Colon (tissue), 2 donors: ENCODE data around the gene RALGPS1.

Source experiments
- FAIRE-seq: peaks from 2 replicates; lab custom pipeline; 2012; peaks lifted over from hg19 to GRCh38; lab: Jason Lieb, UNC
- donor health status: control.
- donor health status: control.

Gene RALGPS1, protein sequence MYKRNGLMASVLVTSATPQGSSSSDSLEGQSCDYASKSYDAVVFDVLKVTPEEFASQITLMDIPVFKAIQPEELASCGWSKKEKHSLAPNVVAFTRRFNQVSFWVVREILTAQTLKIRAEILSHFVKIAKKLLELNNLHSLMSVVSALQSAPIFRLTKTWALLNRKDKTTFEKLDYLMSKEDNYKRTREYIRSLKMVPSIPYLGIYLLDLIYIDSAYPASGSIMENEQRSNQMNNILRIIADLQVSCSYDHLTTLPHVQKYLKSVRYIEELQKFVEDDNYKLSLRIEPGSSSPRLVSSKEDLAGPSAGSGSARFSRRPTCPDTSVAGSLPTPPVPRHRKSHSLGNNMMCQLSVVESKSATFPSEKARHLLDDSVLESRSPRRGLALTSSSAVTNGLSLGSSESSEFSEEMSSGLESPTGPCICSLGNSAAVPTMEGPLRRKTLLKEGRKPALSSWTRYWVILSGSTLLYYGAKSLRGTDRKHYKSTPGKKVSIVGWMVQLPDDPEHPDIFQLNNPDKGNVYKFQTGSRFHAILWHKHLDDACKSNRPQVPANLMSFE

DNA sequence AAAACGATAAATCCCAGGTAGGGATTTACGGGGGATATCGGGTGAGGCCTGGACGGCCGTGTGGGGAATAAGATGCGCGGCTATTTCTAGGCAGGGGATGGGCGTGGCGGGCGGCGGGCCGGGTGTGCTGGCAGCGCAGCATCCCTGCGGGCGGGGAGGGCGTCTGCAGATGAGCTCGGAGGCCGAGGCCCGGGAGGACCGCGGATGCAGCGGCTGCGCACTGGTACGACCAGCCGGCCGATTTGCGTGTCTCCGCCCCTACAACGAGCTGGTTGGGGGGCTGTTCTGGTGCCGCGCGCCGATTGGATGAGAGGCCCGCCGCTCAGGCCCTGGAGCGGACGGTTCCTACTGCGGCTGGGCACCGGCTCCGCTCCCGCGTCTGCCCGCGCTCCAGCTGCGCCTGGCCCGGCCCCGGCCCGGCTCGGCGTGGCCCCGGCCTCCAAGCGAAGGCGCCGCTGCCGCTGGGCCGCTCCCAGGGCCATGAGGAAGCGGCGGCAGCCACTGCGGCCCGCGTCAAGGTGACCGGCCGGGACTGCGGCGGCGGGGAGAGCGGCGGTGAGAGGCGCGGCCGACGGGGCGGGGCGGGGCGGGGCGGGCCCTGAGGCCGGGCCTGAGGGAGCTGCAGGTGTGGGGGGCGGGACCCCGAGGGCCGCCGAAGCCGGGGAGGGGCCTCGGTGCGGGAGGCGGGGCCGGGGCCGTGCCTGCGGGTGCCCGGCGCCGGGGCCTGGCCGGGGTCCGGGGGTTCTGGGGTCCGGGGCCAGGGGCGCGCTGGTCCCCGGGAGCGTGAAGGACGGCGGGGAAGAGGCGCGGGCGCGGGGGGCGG, at the start of gene RALGPS1:
Gene RALGPS1 (plus strand): TSS at position 325 of the 823 bp plus-strand sequence. CDS start 47,508 bp downstream, outside the sequence.
- no peak for FAIRE-seq

DNA sequence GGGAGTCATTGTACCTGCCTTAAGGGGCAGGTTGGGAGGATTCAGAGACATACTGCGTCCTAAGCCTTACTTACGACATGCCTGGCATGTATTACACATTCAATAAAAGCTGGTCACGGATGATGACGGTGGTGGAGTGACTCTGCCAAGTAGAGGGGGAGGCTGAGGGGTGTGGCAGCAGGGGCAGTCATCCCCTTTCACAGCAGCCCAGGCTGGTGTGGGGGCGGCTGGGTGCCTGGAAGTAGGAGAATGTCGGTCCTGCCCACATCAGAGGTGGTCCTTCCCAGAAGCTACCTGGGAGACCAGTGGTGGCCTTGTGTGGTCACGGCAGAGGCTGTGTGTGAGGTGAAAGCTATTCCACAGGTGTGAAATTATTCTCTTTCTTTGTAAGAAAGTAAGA, 45.2 kb upstream of the RALGPS1 start:
- FAIRE-seq, result no peak

DNA sequence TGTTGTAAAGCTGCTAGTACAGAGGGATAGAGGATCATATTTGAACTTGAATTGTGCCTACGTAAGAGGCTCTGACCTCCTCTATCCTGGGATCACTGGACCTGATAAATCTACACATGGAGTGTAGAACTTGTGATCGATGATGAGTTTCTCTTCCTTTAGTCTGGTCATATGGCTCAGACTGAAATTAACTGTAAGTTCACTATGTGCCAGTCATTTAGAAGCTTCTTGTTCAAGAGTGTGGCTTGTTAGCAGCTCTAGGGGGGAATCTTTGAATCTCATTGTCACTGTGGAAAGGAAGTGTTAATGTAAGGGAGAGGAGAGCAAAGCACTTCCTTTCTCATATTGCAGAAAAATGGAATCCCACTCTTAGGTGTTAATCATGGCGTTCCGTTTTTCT, 42.1 kb upstream of the RALGPS1 start:
- no peak for FAIRE-seq

DNA sequence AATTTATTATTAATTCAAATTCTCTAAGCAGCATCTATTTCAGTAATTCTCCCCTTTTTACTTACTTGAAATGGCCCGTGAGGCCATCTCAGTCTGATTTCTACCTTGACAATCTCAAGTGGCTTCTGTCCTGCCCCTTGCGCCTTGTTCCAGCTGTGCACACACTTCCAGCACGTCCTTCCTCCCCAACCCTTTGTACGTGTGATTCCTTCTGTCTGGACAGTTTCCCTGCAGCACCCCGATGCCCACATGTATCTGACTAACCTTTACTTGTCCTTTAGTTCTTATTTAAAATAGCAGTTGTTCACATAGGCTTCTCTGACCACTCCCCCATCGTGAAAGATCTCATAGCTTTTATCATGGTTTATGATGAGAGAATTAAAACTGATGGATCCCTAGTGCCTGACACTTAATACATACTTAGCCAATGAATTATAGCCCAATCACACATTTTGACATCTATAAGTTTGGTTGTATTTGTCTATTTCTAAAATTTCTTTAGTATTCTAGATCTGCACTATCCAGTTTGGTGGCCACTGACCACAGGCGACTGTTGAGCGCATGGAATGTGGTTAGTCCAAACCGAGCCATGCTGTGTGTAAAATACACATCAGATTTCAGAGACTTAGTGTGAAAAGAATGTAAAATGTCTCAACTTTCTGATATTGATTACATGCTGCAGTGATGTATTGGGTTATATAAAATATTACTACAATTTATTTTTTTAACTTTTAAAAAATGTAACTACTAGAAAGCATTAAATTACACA, 39.9 kb upstream of the RALGPS1 start:
- no peak for FAIRE-seq

DNA sequence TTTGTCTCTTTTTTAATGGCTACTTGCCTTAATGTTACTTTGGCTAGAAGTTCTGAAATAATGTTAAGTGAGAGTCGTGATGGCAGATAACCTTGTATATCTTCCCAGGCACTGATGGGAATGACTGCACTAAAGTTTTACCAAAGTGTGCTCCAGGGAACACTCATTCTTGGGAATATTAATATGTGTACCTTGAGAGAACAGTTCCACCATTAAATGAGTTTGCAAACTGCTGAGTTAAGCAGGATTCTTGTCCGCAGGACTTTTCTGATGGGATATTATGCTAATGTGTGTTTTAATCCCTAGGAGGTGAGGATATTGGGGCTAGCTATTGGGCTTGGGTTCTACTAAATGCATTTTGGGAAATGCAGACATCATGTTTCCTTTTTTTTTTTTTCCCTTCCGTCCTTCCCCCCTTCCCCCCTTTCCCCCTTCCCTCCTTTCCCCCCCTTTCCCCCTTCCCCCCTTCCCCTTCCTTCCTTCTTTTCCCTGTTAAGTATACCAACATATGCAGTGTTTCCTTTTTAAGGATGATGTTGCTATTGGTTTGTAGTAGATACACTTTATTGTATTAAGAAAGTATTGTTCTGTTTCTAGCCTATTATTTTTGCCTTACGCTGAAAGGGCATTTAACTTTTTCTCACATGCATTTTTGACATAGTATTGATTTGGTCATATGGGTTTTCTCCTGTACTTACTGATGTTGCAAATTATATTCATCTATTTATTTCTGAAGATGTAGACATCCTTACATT, 38.6 kb upstream of the RALGPS1 start:
- FAIRE-seq, result no peak

DNA sequence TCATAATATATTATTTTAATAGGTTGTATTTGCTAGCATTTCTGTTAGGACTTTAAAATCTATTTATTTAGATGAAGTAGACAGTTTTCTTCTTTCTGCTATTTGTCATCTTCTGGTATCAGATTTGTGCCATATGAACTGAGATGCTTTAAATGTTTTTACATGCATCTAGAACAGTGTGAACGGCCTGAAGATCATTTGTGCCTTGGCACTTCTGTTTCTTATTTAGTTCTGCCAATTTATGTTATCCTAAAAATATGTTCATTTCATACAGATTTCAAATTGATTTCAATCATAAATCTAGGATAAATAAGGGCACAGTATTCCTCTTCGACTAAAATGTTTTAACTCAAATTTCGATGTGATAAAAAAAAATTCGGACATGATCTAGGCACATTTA, 38.1 kb upstream of the RALGPS1 start:
- no peak for FAIRE-seq

DNA sequence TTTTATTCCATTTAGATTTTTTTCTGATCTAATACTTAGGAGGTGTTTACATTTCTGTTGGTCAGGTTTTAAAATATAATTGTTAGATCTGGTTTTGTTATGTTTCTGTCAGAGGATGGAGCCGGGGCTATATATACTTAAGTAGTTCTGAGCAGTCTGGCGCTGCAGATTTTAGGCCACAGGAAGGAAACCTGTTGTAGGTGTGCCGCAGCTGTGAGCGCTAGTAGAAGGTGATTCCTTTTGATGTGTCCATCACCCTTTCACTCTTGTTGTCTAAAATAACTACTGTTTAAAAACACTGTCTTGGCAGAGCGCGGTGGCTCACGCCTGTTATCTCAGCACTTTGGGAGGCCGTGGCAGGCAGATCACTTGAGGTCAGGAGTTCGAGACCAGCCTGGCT, 37.2 kb upstream of the RALGPS1 start:
- no peak for FAIRE-seq

DNA sequence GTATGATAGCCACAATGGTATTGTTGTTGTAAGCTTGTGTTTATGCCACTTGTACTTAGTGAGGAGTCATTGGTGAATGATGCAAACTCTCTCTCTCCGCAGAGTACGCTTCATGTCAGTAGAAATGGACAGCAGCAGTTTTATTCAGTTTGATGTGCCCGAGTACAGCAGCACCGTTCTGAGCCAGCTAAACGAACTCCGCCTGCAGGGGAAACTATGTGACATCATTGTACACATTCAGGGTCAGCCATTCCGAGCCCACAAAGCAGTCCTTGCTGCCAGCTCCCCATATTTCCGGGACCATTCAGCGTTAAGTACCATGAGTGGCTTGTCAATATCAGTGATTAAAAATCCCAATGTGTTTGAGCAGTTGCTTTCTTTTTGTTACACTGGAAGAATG, 35.3 kb upstream of the RALGPS1 start:
- no peak for FAIRE-seq

DNA sequence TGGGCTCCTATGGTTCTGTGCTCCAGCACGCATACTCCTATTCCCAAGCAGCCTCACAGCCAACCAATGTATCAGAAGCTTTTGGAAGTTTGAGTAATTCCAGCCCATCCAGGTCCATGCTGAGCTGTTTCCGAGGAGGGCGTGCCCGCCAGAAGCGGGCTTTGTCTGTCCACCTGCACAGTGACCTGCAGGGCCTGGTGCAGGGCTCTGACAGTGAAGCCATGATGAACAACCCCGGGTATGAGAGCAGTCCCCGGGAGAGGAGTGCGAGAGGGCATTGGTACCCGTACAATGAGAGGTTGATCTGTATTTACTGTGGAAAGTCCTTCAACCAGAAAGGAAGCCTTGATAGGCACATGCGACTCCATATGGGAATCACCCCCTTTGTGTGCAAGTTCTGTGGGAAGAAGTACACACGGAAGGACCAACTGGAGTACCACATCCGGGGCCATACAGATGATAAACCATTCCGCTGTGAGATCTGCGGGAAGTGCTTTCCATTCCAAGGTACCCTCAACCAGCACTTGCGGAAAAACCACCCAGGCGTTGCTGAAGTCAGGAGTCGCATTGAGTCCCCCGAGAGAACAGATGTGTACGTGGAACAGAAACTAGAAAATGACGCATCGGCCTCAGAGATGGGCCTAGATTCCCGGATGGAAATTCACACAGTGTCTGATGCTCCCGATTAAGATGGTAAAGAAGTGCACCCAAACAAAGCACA, 34.2 kb upstream of the RALGPS1 start:
- no peak for FAIRE-seq

DNA sequence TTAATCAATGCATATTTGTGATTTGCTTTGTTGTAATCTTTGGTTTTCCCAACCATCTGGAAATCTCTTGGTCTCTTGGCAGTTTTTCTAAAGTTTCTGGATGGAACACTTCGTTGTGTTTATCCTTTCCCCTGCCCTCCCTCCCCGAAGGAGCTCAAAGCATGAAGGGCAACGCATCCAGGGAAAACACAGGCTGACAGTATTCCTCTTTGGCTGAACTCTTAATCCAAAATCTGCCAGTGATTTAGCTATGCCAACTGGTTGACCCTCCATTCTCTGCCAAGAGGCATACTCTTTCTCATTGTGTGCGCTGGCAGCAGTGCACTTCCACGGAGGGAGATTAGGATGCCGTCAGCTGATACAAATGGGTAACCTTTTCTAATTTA, 33.6 kb upstream of the RALGPS1 start:
- no peak for FAIRE-seq

DNA sequence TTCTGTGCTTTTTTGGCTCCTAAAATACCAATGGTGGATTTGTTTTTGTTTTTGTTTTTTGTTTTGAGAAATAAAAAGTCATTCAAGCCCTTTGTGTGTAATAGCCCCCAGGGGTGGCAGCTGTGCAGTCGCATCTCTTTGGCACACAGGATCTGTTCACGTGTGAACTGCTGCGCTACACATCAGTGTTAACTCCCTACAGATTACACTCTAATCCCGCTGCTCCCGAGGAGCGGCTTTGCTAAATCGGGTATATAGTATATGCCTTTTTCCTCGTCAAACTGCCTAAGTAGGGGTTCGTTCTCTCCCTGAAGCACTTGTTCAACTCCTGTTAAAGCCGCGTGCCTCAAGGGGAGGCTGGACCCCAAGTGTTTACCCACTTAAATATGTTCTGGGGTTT, 31.8 kb upstream of the RALGPS1 start:
- no peak for FAIRE-seq

DNA sequence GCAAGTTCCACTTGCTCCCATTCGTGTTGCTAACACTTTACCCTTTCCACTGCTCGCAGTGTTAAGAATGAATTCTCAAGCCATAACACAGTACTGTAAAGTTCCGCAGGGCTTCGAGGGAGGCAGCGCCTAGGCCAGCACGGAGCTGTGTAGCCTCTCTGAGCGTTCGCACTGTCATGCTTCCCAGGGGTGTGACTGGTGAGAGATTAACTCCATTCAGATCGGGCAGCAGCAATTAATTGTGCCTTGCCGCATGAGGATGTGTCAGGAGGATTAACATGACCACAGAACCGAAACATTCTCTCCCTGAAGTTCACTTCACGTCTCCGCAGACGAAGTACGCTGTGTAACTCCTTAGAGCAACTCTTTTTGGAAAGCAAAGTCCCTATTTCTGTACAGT, 30.9 kb upstream of the RALGPS1 start:
- FAIRE-seq, result no peak

DNA sequence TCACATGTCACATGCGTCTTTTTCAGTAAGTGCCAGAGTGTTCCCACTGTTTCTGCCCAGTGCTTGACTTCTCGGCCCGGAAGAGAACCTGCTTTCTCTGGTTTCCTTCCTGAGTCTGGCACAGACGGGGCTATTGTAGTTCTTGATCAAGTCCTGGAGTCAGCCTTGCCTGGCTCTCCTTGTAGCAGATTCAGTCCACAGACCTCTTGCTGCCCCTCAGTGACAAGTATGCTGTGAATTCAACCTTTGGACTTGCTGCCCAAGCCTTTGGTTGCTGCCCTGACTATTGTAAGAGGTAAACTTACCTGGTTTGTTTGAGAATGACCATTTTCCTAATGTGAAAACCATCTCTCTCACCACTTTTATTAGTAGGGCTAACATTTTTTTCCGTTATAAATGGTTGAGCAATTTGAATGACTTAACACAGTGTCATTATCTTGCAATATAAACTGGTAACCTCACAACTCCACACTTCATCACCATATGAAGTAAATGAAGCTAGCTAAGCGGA, 29.4 kb upstream of the RALGPS1 start:
- no peak for FAIRE-seq

DNA sequence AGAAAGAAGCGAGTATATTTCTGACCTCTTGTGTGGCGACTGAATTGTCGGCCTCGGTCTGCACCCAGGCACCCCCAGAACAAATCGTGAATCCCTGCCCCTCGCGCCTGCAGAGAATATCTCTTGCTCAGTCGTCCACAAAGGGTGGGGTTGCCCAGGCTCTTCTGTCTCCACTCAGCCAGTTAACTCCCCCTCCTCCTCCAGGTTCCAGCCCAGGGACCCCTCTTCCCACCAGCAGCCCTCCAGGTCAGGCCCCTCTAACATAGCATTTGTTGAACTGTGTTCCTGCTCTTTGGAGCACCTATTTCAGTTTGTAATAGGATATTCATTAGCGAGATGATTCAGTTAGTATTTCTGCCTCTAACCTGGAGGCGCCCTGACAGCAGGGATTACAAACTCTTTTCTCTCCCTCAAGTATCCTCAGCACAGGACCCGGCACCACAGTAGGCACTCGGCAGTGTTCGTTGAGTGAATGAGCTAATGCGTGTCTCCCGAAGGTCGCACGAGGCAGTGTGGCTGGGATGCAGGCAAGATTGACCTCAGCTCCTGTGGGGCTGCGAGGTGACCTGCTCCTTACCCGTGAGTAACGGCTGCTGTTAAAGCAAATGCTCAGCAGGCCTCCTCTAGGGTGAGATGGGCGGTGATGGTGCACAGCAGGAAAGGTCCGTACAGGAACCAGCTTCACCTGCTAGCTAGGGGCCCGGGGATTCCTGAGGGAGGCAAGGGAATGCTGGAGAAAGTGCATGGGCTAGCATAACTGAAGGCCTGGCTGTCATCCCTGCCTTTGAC, 28.4 kb upstream of the RALGPS1 start:
- FAIRE-seq, result no peak

DNA sequence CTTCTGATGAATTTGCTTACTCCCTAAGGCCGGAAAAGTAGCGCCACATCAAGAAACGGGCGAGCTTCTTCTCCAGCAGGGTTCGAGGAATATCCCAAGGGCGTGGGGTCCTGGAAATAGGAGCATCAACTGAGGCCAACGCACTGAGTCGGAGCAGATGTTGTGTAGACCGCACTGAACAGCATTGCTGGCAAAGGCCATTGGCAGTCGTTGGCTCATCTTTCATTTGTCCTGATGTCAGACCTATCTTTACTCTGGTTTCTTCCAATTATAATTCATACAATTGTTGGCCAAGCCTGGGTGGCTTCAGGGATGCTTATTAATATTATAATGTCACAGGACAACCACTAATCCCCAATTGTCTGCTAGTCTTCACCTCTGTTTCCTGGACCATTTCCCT, 27.7 kb upstream of the RALGPS1 start:
- FAIRE-seq, result no peak

DNA sequence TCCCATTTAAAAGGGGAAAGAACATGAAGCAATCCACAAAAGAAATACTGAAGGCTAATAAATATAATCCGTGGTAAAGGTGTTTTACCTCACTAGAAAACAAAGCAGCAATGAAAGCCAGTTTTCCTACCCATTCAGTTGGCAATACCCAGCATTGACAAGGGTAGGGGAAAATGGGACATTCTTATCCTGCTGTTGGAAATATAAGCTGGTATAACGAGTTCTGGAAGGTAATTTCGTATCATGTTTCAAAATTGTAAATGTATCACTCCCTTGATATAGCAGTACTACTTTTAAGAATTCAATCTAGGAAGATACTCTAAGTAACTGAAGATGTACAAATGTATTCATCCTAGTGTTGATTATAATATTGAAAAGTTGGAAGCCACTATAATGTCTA, 22.9 kb upstream of the RALGPS1 start:
- no peak for FAIRE-seq

DNA sequence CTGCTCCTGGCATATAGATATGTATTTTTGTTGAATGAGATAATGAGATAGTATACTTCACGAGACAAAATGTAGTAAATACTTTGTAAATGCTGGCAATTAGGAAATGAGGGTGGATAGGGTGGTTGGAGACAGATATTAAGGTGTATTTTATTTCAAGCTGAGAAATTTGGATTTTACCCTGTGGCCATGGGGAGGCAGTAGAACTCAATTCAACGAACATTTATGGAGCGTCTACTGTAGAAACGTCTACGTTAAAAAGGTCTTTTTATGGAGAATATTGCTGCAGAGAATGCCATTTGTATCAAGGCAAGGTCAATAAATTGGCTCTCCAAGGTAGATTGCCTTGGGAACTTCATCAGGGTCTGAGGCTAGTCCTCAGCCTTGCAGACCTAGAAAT, 21.5 kb upstream of the RALGPS1 start:
- no peak for FAIRE-seq

DNA sequence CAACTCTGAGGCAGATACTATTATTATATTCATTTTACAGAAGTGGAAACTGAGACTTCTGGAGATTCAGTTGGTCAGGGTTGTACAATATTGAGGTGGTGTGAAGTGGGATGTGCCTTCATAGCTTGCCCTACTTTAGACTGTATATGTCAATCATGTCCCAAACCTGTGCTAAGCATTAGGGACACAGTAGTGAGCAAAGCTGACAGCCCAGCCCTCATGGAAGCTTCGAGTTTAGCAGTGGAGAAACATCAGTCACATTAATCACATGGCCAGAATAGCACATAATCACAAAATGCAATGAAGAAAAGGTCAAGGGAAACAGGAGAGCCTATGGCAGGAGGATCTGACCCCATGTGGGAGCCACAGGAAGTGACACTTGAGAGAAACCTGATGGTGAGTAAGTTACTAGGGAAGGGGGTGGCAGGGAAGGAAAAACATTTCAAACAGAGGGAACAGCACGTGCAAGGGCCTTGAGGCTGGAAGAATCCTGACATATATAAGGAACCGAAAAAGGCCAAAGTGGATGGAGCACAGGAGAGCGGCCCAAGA, 20.5 kb upstream of the RALGPS1 start:
- FAIRE-seq, result no peak

DNA sequence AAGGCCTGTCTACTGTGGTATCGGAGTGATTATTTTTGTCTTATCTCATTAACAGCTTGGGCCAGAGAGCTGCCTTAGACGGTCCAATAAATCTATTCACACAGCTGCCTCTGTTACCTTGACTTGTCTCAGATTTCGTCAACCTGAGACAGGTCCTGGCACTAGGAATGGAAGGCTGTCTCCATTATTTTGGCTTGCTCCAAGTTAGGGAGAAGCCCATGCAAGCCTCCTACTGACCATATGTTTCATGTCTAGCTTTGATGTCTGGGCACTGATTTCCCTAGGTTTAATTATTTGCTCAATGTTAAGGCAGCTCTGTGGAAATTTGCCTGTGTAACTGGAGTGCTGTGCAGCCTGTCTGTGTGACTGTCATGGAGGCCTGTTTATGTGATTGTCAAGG, 12.4 kb upstream of the RALGPS1 start:
- FAIRE-seq, result no peak

DNA sequence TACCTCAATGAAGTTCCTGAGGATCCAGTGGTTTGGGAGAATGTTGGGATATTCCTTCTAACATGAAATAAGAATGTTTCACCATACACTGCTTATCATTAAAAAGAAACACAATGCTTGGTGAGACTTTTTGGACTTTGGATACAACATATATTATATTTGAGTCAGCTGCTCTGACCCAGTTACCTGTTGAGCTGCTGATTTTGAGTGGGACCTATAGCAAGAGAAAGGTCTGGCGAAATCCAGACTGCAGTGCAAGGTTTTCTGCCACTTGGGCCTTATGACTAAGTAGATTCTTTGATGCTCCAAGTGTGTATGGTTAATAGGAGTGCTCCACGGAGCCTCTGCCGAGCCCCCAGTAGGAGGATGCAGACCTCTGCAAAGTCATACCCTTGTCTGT, 10.0 kb upstream of the RALGPS1 start:
- no peak for FAIRE-seq
